Measurements from ENCODE around the gene STON2.

GRCh38 chr14:81367563-81367962 lies 32.6 kb downstream of the STON2 start:
- TF ChIP-seq CTCF (IDR thresholded peaks at IDR 0.05; ENCODE audit: insufficient read depth, low read length, poor library complexity, severe bottlenecking) (no peak), EZH2phosphoT487 (conservative IDR thresholded peaks at IDR 0.05; ENCODE audit: low read length) (no peak)
